Measurements from ENCODE around the gene AAMP.
"Not testable (repeated sequence)": the region's sequence is repeated elsewhere in the genome, so short reads cannot be mapped to it uniquely, and the experiment has no call there.

Gene AAMP

GRCh38 chr2:218269900-218270720 is at the start of gene AAMP, which contains the start of gene PNKD:
TSS of gene AAMP (minus strand) at chr2:218270137. CDS start at chr2:218270086, 51 bp downstream.
TSS of gene PNKD (plus strand) at chr2:218270519. CDS start at chr2:218270536, 17 bp downstream.
- DNase-seq, result peak; percentile 100

GRCh38 chr2:218318241-218318640 is 48.3 kb upstream of the AAMP start:
- no peak for DNase-seq

- no peak for DNase-seq
These were observed 47.9 kb upstream of the AAMP start for GRCh38 chr2:218317835-218318234.

- no peak for DNase-seq
These were observed 47.3 kb upstream of the AAMP start for GRCh38 chr2:218317303-218317630.

GRCh38 chr2:218315397-218315796 is 45.5 kb upstream of the AAMP start:
- no peak for DNase-seq

GRCh38 chr2:218314764-218315163 is 44.8 kb upstream of the AAMP start:
- DNase-seq, result not testable (repeated sequence)

GRCh38 chr2:218313356-218313755 is 43.4 kb upstream of the AAMP start:
- no peak for DNase-seq

GRCh38 chr2:218312267-218312756 is 42.4 kb upstream of the AAMP start:
- no peak for DNase-seq

GRCh38 chr2:218311541-218312266 is 41.8 kb upstream of the AAMP start:
- DNase-seq, result not testable (repeated sequence)

- no peak for DNase-seq
These were observed 41.1 kb upstream of the AAMP start for GRCh38 chr2:218310853-218311540.

- no peak for DNase-seq
These were observed 37.6 kb upstream of the AAMP start for GRCh38 chr2:218307415-218308090.

GRCh38 chr2:218306184-218306920 is 36.4 kb upstream of the AAMP start:
- DNase-seq, result no peak

GRCh38 chr2:218305383-218305782 is 35.4 kb upstream of the AAMP start:
- DNase-seq, result no peak

GRCh38 chr2:218301176-218301819 is 31.4 kb upstream of the AAMP start:
- peak; percentile 89 for DNase-seq

- no peak for DNase-seq
These were observed 30.2 kb upstream of the AAMP start for GRCh38 chr2:218300141-218300540.

- DNase-seq, result no peak
These were observed 28.5 kb upstream of the AAMP start for GRCh38 chr2:218298314-218298875.

GRCh38 chr2:218296847-218297246 is 26.9 kb upstream of the AAMP start:
- no peak for DNase-seq

- DNase-seq, result no peak
These were observed 26.3 kb upstream of the AAMP start for GRCh38 chr2:218296200-218296599.

GRCh38 chr2:218295029-218295428 is 25.1 kb upstream of the AAMP start:
- no peak for DNase-seq

GRCh38 chr2:218294430-218295022 is 24.6 kb upstream of the AAMP start:
- DNase-seq, result no peak

Measured in stimulated activated CD4-positive, alpha-beta T cell treated with anti-CD3 and anti-CD28 coated beads, Interleukin-1b, Interleukin-23, amount 100 ng/mL, for 48 hours (primary cell).